ENCODE results near the gene HTT. TPM values are rescaled to one million over a fixed set of nuclear protein-coding genes. Genes with fewer than 3 reads are reported as not detected.

Gene HTT
- total and polyA plus RNA-seq, 4 donors = 8.6 to 39.8 (median 16.4) TPM

DNA sequence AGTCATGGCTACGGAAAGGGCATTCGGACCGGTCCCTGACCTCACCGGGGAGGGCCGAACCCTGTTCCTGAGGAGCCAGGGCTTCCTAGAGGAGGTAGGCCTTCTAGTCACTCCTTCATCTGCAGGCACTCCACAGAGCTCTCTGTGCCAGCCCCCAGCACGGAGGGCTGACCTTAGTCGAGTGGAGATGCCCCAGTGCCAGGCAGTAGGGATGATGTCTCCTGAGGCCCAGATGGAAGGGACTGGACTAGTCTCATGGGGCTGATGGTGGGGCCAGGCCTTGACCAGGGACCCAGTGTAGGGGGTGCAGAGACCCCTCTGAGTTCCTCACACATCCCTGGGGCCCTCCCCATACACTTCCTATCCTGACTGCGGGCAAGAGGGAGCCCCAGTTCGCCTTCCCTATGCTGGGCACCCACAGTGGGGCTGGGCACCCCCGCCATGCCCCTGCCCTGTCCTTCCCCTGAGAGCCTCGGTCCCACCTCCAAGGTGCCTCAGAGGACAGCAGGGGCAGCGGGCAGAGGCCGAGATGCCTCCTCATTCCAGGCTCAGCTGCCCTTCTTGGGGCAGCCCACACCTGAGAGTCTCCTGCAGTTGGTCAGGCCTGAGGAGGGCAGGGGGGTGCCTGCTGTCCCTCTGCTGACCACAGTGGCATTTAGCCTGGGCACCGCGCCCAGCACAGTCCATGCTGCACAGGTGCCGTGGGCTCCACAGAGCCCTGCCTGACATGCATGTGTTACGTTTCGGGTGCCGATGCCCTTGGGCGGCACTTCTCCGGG, 173.1 kb downstream of the HTT start:
- H3K27me3 ChIP-seq (ENCODE audit: control insufficient read depth in 4 of 4, insufficient read depth in 4 of 4, low read length in 3 of 4) = no peaks in the 10 kb centered on the region
- 94% methylated on average over 21 of the region's 21 CpGs for WGBS
- no peak for TF ChIP-seq HNF4A (conservative IDR thresholded peaks at IDR 0.05)
- TF ChIP-seq, protein P1, sequence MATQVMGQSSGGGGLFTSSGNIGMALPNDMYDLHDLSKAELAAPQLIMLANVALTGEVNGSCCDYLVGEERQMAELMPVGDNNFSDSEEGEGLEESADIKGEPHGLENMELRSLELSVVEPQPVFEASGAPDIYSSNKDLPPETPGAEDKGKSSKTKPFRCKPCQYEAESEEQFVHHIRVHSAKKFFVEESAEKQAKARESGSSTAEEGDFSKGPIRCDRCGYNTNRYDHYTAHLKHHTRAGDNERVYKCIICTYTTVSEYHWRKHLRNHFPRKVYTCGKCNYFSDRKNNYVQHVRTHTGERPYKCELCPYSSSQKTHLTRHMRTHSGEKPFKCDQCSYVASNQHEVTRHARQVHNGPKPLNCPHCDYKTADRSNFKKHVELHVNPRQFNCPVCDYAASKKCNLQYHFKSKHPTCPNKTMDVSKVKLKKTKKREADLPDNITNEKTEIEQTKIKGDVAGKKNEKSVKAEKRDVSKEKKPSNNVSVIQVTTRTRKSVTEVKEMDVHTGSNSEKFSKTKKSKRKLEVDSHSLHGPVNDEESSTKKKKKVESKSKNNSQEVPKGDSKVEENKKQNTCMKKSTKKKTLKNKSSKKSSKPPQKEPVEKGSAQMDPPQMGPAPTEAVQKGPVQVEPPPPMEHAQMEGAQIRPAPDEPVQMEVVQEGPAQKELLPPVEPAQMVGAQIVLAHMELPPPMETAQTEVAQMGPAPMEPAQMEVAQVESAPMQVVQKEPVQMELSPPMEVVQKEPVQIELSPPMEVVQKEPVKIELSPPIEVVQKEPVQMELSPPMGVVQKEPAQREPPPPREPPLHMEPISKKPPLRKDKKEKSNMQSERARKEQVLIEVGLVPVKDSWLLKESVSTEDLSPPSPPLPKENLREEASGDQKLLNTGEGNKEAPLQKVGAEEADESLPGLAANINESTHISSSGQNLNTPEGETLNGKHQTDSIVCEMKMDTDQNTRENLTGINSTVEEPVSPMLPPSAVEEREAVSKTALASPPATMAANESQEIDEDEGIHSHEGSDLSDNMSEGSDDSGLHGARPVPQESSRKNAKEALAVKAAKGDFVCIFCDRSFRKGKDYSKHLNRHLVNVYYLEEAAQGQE (IDR thresholded peaks at IDR 0.05) = no peak
- no peak for TF ChIP-seq JUND (IDR thresholded peaks at IDR 0.05)
- no peak for TF ChIP-seq FOXA2 (IDR thresholded peaks at IDR 0.05)
- DNase-seq (ENCODE audit: low spot score) = no peak
- H3K27ac ChIP-seq (ENCODE audit: low read depth in 1 of 2, low read length in 2 of 2) = no peak overlapping the region
- H3K36me3 ChIP-seq (ENCODE audit: control insufficient read depth in 4 of 4, insufficient read depth in 3 of 4, low read depth in 1 of 4, low read length in 3 of 4) = peaks cover 0 to 6% (median 0%) of the 10 kb centered on the region in 4 donors
- no peaks in the 10 kb centered on the region for H3K9me3 ChIP-seq (ENCODE audit: control insufficient read depth in 4 of 4, low read length in 3 of 4)
- H3K4me1 ChIP-seq (ENCODE audit: control insufficient read depth in 4 of 4, insufficient read depth in 4 of 4, low read length in 3 of 4) = no peaks in the 10 kb centered on the region
- no peak overlapping the region for H3K4me3 ChIP-seq (ENCODE audit: low read depth in 1 of 3, low read length in 3 of 3)
- H3K9ac ChIP-seq (ENCODE audit: low read depth in 1 of 2, low read length in 2 of 2) = no peak overlapping the region

GRCh38 chr4:3248178-3248480, 173.6 kb downstream of the HTT start:
- Histone ChIP-seq H3K4me3 (ENCODE audit: low read depth in 1 of 3, low read length in 3 of 3) (no peak overlapping the region), H3K27me3 (ENCODE audit: control insufficient read depth in 4 of 4, insufficient read depth in 4 of 4, low read length in 3 of 4) (no peaks in the 10 kb centered on the region), H3K36me3 (ENCODE audit: control insufficient read depth in 4 of 4, insufficient read depth in 3 of 4, low read depth in 1 of 4, low read length in 3 of 4) (peaks cover 0 to 2% (median 0%) of the 10 kb centered on the region in 4 donors), H3K9ac (ENCODE audit: low read depth in 1 of 2, low read length in 2 of 2) (no peak overlapping the region), H3K4me1 (ENCODE audit: control insufficient read depth in 4 of 4, insufficient read depth in 4 of 4, low read length in 3 of 4) (no peaks in the 10 kb centered on the region), H3K27ac (ENCODE audit: low read depth in 1 of 2, low read length in 2 of 2) (no peak overlapping the region), H3K9me3 (ENCODE audit: control insufficient read depth in 4 of 4, low read length in 3 of 4) (no peaks in the 10 kb centered on the region)
- DNase-seq (ENCODE audit: low spot score) = no peak
- 98% methylated on average over 14 of the region's 14 CpGs for WGBS
- TF ChIP-seq YY1 (IDR thresholded peaks at IDR 0.05) (no peak), RAD21 (IDR thresholded peaks at IDR 0.05) (no peak), GABPA (IDR thresholded peaks at IDR 0.05 in 1 of 2, conservative IDR thresholded peaks at IDR 0.05 in 1 of 2) (no peak), HNF4G (IDR thresholded peaks at IDR 0.05) (no peak), FOXA2 (IDR thresholded peaks at IDR 0.05) (no peak), NR2F2 (IDR thresholded peaks at IDR 0.05) (no peak), FOXA1 (IDR thresholded peaks at IDR 0.05) (no peak), HNF4A (conservative IDR thresholded peaks at IDR 0.05) (no peak), EGR1 (IDR thresholded peaks at IDR 0.05; ENCODE audit: low read depth in 2 of 2) (no peak), RXRA (IDR thresholded peaks at IDR 0.05) (no peak), CTCF (IDR thresholded peaks at IDR 0.05; ENCODE audit: low read depth, low read length, missing input control) (no peak), SP1 (IDR thresholded peaks at IDR 0.05) (no peak), TAF1 (conservative IDR thresholded peaks at IDR 0.05) (no peak)
- TF ChIP-seq, protein P1 (IDR thresholded peaks at IDR 0.05) = no peak
- TF ChIP-seq, protein P2, sequence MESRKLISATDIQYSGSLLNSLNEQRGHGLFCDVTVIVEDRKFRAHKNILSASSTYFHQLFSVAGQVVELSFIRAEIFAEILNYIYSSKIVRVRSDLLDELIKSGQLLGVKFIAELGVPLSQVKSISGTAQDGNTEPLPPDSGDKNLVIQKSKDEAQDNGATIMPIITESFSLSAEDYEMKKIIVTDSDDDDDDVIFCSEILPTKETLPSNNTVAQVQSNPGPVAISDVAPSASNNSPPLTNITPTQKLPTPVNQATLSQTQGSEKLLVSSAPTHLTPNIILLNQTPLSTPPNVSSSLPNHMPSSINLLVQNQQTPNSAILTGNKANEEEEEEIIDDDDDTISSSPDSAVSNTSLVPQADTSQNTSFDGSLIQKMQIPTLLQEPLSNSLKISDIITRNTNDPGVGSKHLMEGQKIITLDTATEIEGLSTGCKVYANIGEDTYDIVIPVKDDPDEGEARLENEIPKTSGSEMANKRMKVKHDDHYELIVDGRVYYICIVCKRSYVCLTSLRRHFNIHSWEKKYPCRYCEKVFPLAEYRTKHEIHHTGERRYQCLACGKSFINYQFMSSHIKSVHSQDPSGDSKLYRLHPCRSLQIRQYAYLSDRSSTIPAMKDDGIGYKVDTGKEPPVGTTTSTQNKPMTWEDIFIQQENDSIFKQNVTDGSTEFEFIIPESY (IDR thresholded peaks at IDR 0.05) = no peak
